ENCODE measurements around the gene ZNF593OS.

ZNF593OS gene

DNA sequence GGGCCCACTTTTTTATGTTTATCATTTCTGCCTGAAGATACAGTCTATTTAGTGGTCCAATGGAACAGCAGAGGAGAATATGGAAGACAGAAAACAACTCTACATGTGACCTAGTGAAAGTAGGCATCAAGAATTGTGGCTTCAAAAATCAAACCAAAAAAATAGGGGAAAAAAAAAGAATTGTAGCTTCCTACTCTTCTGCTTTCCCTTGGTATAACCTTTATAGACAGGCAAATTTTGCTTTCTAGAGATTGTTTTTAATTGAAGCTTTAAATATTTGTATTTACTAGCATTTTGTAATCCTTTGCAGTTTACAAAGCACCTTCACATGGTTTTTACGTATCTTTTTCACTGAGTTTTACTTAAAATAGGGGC, 45.7 kb downstream of the ZNF593OS start:
- no peak for DNase-seq

DNA sequence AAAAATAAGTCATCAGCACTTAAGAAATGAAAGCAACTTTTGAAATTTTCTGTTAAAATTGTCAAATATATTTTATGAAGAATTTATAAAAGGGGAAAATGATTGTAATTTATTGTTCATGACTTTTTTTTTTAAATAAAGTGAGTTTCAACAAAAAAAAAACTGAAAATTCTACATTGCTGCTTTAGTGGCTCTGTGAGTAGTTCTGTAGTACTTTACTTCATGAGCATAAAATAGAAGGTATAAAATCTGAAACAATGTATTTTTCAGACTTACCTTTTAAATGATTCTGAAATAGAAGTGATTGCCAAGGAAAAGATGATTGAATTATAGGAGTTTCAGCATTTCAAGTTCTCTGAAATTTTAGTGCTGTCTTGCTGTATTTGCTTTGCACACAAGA, 46.2 kb downstream of the ZNF593OS start:
- DNase-seq: no peak

DNA sequence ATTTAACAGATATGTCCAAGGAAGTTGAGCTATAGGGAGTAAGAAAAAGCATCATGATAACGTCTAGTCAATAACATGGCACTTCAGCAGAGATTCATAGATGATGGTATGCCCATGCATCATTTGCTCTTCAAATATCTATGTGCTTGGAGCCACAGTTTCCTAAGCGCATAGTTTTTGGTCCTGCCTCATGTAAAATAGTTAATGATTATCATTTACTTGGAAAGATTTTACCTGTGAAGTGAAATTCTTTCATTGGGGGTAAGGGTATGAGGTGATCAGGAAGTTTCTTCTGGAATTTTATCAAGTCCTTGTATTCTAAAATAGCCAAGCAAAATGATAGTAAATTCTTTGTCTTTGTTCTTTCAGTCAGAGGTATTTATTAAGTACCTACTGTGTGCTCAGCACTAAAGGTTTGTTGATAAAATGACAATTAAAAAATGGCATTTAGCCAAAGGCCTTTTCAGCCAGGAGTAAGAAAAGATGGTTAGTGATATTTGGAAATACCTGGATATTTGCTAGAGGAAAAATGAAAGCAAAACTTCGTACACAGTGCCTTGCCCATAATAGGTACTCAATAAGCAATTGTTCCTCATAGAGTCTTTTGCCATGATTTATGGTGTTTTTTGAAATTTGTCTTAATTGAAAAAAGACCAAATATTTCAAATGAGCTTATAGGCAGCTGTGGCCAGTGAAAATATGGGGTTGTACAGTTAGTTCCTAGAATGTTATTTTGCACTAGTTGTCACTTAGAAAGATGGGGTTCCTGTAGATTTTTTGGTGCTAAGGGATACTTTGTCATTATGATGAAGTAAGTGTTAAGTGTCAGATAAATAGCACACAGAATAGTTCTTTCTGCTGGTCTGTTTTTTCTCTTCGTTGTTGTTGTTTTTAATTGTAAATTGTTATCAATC, 47.0 kb downstream of the ZNF593OS start:
- DNase-seq: no peak

DNA sequence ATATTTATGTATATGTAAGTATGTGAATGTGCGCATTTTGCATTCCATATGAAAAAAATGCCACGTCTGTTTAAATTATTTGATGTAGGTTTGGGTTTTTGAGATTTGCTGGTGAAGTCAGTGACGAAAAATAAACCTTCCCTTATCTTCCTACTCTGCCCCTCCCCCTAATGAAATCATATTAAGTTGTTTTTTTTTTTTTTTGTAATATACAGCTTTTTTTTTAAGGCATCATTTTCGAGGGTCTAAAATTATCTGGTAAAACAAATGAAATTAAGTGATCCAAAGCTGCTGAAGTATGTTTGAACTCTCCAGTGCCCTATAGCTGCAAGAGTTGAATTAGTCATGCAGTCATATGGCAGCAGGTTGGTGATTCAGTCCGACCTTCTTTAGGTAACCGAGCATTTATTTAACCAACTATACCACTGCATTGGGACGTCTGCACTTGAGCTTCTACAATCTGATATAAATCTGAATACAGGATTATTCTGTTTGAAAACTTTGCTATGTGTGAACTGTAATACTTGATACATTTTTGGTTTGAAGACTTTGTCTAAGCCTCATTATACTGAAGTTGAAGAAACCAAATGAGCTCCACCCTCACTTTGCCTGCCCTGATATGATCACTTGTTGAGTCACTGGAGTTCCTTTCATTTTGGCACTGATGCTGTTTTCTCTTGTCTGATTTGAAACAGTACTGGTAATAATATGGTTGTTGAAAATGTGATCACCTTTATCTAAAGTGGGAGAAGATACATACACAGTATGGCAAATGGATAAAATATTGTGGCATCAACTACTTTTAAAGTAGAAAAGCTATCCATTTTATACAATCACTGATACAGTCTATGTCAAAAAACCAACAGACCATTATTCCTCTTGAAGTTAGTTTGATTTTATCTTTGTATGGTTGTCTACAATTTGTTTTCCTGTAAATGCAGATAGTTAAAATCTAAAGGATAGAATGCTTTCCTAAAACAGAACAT, 48.4 kb downstream of the ZNF593OS start:
- no peak for DNase-seq

DNA sequence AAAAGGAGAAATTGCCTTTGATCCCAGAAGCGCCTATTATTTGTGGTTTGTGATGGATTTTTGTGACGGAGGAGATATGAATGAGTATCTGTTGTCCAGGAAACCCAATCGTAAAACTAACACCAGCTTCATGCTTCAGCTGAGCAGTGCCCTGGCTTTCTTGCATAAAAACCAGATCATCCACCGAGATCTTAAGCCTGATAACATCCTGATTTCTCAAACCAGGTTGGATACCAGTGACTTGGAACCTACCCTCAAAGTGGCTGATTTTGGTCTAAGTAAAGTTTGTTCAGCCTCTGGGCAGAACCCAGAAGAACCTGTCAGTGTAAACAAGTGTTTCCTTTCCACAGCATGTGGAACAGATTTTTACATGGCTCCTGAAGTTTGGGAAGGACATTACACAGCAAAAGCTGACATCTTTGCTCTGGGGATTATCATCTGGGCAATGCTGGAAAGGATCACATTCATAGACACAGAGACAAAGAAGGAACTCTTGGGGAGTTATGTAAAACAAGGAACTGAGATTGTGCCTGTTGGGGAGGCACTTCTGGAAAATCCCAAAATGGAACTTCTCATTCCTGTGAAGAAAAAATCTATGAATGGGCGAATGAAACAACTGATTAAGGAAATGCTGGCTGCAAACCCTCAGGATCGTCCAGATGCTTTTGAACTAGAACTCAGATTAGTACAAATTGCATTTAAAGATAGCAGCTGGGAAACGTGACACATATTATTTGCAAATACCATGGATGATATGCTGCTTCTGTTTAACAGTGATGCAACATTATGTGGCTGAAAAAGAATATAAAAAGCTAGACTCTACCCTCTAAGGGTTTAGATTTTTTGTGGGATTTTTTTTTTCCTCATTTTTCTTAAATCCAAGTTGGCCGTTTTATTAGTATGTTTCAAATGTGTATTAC, 49.5 kb downstream of the ZNF593OS start:
- no peak for DNase-seq

DNA sequence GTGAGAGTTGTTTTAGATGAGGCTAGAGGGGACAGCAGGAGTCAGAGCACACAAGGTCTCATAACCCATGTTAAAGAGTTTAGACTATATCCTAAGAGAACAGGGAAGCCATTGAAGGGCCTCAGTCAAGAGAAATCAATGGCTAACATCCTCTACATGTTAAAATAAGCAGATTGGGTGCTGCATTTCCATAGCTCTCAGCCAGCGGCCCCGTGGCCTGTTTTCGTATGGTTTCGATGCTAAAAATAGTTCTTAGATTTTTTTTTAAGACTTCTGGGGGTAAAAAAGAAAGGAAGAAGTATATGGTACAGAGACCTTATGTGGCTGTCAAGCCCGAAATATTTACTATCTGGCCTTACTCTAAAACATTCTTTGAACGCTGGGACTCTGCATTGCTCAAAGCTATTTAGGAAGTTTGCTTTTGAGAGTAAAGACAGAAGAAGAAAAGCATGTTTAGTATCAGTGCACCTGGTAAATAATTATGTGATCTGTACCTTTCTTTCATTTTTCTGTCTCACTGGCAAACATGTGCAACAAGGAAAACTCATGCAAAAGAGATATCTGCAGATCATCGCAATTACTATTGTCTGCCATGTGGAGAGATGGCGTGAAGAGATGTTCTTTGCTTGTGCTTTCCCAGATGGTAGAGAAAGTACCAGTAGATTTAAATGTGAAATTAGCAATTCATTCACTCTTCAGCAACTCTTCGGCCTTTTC, 51.6 kb downstream of the ZNF593OS start:
- no peak for DNase-seq
